NCI-H226 (cell line): ENCODE data around the gene CDCA7.
"Not testable (repeated sequence)": the region's sequence is repeated elsewhere in the genome, so short reads cannot be mapped to it uniquely, and the experiment has no call there.

Experiments used
- DNase-seq: peaks from one replicate; pipeline ENCODE4 v3.0.0-alpha.2; 2015

The CDCA7 gene

DNA sequence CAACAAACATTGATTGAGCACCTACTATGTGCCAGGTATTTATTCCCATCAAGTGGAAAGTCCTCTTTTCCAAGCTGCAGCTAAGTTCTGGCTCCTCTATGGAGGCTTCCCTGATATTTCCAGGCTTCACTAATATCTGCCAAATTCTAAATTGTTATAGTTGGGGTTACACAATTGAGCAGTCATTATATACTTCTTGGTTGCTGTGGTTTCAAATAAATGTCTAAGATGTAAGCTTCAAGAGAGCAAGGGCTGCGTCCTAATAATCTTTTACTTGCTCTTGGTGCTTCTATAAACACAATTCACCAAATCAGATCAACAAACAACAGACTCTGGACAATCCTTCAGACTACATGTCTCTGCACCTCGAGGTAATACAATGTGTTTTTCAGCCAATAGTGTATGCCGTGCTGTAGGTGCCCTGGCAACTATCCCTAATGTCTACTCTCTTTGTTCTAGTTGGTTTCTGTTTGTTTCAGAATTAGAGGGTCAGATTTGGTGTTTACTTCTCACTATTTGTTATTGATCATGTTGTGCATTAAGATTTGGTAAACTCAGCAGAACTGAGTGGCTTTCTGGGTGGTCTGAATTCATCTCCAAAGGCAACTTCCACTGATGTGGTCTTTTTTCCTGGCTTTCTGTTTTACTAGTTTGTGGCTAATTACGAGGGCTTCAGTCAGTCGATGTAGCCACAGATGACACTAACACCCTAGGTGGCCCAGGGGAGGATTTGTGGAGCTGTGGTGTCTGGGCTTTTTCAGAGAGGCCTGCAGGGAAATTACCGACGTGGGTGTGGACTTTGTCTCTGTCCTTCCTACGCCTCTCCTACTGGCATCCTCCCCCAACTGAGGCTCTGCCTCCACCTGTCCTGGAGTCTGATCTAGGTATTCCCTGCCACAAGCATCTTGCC is 50.4 kb downstream of the CDCA7 start:
- DNase-seq = no peak

DNA sequence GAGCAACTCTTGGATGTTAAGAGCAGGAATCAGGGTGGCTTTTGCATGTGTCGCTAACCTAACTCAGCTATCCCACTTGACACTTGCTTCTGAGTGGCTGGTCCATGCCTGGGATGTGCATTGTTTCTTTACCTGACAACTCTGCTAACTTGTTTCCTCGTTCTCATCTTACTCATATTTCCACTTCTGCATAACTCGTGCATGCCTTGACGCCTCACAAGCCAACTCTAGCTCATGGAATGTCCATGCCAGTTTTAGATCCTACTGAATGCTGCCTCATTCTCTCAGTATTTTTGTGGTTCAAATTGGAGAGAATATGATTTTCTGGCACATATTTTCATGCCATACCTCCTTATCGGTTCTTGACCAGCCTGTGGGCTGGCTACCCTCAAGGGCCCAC is 52.5 kb downstream of the CDCA7 start:
- no peak for DNase-seq

DNA sequence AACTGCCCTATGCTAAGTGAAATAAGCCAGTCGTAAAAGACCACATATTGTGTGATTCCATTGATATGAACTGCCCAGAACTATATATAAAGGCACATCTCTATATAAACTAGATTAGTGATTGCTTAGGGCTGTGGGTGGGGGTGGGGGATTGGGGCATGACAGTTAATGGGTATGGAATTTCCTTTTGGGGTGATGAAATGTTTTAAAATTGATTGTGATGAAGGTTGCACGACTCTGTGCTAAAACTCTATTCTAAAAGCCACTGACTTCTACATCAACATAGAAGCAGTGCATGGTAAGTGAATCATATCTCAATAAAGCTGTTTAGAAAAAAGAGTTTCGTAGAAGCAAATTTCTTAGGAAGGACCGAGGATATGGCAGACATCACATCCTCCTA is 53.0 kb downstream of the CDCA7 start:
- no peak for DNase-seq

DNA sequence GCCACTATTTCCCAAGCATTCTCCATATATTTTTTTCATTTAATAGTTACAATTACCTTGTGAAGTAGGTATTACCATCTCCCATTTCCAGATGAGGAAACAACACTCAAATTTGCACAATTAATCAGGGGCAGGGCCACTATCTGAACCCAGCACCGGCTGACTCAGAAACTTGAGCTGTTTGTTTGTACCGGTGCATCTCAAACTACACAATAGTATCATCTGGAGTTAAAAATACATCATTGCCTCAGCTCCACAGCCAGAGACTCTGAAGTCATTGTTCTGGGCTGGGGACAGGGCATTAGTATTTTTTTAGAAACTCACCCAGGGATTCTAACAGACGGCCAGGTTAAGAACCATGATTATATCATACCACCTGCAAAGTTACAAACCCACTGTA is 55.9 kb downstream of the CDCA7 start:
- DNase-seq = no peak

DNA sequence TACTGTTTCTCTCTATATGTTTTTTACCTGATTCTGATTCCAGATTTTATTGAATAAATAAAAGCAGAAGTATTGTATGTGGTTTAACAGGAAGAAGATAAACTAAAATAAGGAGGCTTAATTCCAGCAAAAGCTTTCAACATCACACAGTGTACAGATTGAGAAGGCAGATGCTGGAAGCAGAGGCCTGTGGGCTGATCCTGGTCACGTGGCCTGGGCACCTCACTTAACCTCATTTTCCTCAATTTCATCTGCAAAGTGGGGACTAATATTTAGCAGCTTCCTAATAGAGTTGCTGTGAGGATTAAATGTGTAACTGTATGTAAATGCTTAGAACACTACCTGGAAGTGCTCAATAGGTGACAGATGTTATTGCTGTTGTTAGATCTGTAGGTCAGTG is 58.0 kb downstream of the CDCA7 start:
- DNase-seq = no peak

DNA sequence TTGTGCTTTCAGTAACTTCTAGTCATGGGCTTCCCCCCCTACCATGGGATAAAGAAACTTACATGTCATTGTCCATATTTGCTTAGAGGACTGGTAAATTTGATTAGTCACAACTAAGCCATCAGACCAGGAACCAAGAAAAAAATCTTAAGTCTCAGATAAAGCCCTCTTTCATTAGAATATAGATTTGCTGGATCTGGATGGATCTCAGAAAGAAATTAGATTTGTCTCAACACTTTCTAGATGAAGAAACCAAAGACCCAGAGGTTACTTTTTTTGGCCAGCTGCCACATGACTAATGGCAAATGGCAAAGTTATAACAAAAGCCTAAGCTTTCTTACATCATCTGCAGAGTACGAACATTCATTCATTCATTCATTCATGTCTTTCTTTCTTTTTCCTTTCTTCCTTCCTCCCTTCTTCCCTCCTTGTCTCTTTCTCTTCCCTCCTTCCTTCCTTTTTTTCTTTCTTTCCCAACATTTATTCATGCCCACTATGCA is 60.2 kb downstream of the CDCA7 start:
- peak; percentile 29 for DNase-seq

DNA sequence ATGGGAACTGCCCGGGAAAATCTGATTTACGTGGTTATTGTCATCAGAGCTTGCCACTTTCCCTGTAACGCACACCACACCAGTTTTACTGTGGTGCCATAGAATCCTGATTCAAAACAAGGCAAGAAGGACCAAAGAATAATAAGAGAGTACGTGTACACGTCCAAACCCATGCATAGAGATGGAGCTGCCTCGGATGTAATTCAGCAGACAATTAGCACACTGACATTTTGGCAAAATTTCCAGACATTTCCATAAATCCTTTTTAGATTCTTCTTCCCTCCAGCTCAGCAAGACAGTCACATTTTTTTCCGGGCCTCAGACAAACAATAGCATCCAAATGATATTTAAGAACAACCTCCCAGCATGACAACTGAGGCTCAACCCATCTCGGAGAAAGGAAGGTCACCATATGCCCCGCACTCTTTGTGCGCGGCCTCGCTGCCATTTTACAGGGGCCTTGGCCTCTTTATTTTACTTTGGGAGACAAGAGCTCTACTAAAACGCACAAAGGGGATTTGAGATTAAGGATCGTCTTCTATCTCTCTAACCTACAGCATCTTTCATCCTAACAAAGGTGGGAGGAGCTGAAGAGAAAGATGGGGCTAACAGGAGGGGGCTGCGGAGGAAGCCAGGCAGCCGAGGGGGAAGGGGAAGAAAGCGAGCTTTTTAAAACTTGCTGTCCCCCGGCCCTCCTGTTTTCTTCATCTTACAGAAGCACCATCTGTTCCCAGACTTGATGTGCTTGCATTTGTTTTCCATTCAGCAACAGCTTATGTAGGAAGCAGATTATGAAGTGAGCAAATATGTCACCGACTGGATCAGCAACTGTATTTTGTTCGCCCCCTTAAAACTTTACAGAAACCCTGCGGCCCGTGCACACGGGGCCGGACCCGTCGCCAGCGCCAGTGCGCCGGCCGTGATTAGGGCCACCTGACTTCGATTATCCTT is 61.0 kb downstream of the CDCA7 start:
- no peak for DNase-seq

DNA sequence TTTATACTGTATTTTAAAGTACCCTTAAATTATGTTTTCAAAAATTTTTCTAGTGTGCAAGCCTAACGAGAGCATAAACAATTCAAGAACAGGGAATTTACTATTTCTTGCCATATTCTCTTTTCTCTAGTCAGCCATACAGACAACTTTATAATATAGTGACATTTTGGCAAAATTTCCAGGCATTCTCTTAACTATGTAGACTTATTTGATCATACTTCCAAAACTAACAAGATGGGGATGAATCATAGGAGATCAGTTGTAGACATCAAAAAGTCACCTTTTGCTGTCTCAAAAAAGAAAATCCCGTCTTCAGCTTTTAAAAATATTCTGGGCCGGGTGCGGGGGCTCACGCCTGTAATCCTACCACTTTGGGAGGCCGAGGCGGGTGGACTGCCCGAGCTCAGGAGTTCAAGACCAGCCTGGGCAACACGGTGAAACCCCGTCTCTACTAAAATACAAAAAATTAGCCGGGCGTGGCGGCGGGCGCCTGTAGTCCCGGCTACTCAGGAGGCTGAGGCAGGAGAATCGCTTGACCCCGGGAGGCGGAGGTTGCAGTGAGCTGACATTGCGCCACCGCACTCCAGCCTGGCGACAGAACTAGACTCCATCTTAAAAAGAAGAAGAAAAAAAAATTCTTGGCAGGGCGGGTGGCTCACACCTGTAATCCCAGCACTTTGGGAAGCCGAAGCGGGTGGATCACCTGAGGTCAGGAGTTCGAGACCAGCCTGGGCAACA is 61.9 kb downstream of the CDCA7 start:
- not testable (repeated sequence) for DNase-seq

DNA sequence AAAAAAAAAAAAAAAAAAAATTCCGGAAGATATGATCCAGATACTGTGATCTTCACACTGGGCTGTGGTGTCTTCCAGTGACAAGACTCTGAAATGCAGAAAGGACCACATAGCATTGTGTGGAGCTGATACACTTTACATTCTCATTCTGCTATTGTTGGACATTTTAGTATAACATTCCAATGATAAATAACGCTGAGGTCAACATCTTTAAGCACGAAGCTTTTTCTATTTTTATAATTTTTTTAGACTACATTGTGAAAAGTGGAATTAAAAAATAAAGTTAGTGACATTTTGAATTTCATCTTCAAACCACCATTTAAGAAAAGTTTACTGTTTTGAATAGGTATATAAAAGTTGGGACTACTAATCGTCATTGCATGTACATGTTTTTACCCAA is 62.7 kb downstream of the CDCA7 start:
- DNase-seq = no peak

DNA sequence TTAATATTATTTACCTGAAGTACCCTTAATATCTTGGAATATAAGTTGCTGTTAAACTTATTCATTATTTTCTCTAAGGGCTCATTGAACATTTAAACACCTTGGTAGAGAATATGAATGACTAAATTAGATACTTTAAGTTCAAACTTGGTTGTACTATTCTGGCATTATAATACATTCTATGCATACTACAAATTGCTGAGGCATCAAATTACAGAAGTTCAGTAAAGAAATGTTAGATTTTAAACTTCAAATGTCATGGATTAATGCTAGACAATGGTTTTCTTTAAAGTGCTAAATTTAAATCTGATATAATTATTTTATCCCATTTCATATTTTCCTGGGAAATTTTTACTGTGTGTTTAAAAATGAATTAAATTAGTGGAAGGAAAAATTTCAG is 63.1 kb downstream of the CDCA7 start:
- no peak for DNase-seq
